ENCODE results near the gene VAC14.

Gene VAC14

GRCh38 chr16:70687671-70688245 is 113.2 kb downstream of the VAC14 start:
- peak in 4 of 10 donors; percentile 6 to 87 (median 74) for DNase-seq
- intact Hi-C loops (cut with DNase I), result loop anchor here (1.0 kb wide), 1 partner anchor 38 kb away; no protein-coding TSS in a partner anchor

- intact Hi-C loops (cut with DNase I), result no loop called here
Observed at GRCh38 chr16:70687102-70687511, 113.9 kb downstream of the VAC14 start.

GRCh38 chr16:70686376-70687101 is 114.4 kb downstream of the VAC14 start:
- peak in 4 of 10 donors; percentile 6 to 80 (median 68) for DNase-seq

More at GRCh38 chr16:70687102-70687511, 113.9 kb downstream of the VAC14 start:
- DNase-seq, result peak in 4 of 10 donors; percentile 10 to 75 (median 68)

GRCh38 chr16:70685938-70686375 is 115.0 kb downstream of the VAC14 start, which contains the start of gene MTSS2:
Gene MTSS2, minus strand, starts transcription at chr16:70686053. Its CDS starts 262 bp downstream, at chr16:70685791.
- intact Hi-C loops (cut with DNase I), result no loop called here
- peak; percentile 71 to 97 (median 88) for DNase-seq

More at GRCh38 chr16:70686376-70687101, 114.4 kb downstream of the VAC14 start:
- intact Hi-C loops (cut with DNase I), result no loop called here

- DNase-seq, result peak in 4 of 10 donors; percentile 21 to 87 (median 78)
- intact Hi-C loops (cut with DNase I), result no loop called here
Observed at GRCh38 chr16:70685061-70685937, 115.7 kb downstream of the VAC14 start.

GRCh38 chr16:70684146-70685060 is 116.6 kb downstream of the VAC14 start:
- intact Hi-C loops (cut with DNase I), result no loop called here
- DNase-seq, result peak in 4 of 10 donors; percentile 29 to 88 (median 79)

- peak in 4 of 10 donors; percentile 5 to 78 (median 66) for DNase-seq
- intact Hi-C loops (cut with DNase I), result no loop called here
Observed at GRCh38 chr16:70683146-70683944, 117.6 kb downstream of the VAC14 start.

GRCh38 chr16:70682239-70683145 is 118.5 kb downstream of the VAC14 start:
- DNase-seq, result peak in 3 of 10 donors; percentile 49 to 79 (median 63)
- intact Hi-C loops (cut with DNase I), result no loop called here

- peak; percentile 72 to 97 (median 79) for DNase-seq
- intact Hi-C loops (cut with DNase I), result no loop called here
Observed at GRCh38 chr16:70681382-70682238, 119.3 kb downstream of the VAC14 start.

GRCh38 chr16:70680495-70681381 is 120.2 kb downstream of the VAC14 start:
- intact Hi-C loops (cut with DNase I), result loop anchor here (1.0 kb wide), 1 partner anchor 91 kb away; no protein-coding TSS in a partner anchor
- DNase-seq, result peak in 4 of 10 donors; percentile 3 to 86 (median 66)

GRCh38 chr16:70679671-70680494 is 121.1 kb downstream of the VAC14 start:
- peak in 4 of 10 donors; percentile 10 to 90 (median 76) for DNase-seq
- intact Hi-C loops (cut with DNase I), result loop anchor here (1.0 kb wide), 1 partner anchor 91 kb away; no protein-coding TSS in a partner anchor

- DNase-seq, result peak in 4 of 10 donors; percentile 9 to 69 (median 68)
- intact Hi-C loops (cut with DNase I), result no loop called here
Observed at GRCh38 chr16:70678898-70679670, 121.9 kb downstream of the VAC14 start.

- intact Hi-C loops (cut with DNase I), result no loop called here
- DNase-seq, result peak in 4 of 10 donors; percentile 9 to 78 (median 66)
Observed at GRCh38 chr16:70678121-70678897, 122.6 kb downstream of the VAC14 start.

All from posterior cingulate gyrus (tissue), 11 donors.